HL-60 (cell line): ENCODE data around the gene TENM4.

ENCODE experiments used
- DNase-seq, 2 experiments: peaks; one replicate each; pipeline ENCODE4 v3.0.0-alpha.2; 2010 to 2020; ENCODE audit warnings: low read depth in 1 of 2, low spot score in 1 of 2
- H3K27ac ChIP-seq: fragments of 250-450 bp; sonication (Bioruptor Pico); replicated peaks from 2 replicates; pipeline ENCODE4 v1.5.1; 2020; ENCODE audit warnings: mild to moderate bottlenecking, moderate library complexity
- H3K27me3 ChIP-seq: fragments of 250-450 bp; sonication (Bioruptor Pico); 2 replicates; pipeline ENCODE4 v1.5.1; 2021; ENCODE audit warnings: mild to moderate bottlenecking, moderate library complexity; ENCODE audit not compliant: insufficient read depth, poor library complexity, severe bottlenecking
- H3K4me3 ChIP-seq: replicated peaks from 2 replicates; pipeline ENCODE4 v1.5.1; 2011; ENCODE audit warnings: mild to moderate bottlenecking, control low read depth, low read length; ENCODE audit not compliant: insufficient read depth
- CTCF ChIP-seq: IDR thresholded peaks from one replicate; pipeline ENCODE4 v1.5.1; 2011; ENCODE audit warnings: low read length, control low read depth, inconsistent platforms; ENCODE audit not compliant: insufficient read depth
- GABPA ChIP-seq: IDR thresholded peaks from 2 replicates; pipeline ENCODE4 v1.6.1; 2012; ENCODE audit warnings: low read depth
- POLR2AphosphoS5 ChIP-seq: IDR thresholded peaks from 2 replicates; pipeline ENCODE4 v1.6.1; 2012; ENCODE audit warnings: low read depth
- REST ChIP-seq: IDR thresholded peaks from 2 replicates; pipeline ENCODE4 v1.6.1; 2012; ENCODE audit warnings: low read depth; ENCODE audit not compliant: insufficient replicate concordance
- SPI1 ChIP-seq: IDR thresholded peaks from 2 replicates; pipeline ENCODE4 v1.6.1; 2012; ENCODE audit warnings: low read depth, mild to moderate bottlenecking, borderline replicate concordance

TENM4 gene

GRCh38 chr11:79074547-79074946, 366.3 kb downstream of the TENM4 start:
- DNase-seq = no peak
- no peak for TF ChIP-seq REST
- TF ChIP-seq POLR2AphosphoS5 = no peak
- no peak for TF ChIP-seq CTCF
- no peak for TF ChIP-seq GABPA
- no peak for TF ChIP-seq SPI1
- no peak overlapping the region for H3K4me3 ChIP-seq
- no peaks in the 10 kb centered on the region for H3K27me3 ChIP-seq
- no peak overlapping the region for H3K27ac ChIP-seq

GRCh38 chr11:79071190-79071589, 369.6 kb downstream of the TENM4 start:
- no peak for TF ChIP-seq REST
- TF ChIP-seq SPI1 = no peak
- TF ChIP-seq GABPA = no peak
- no peak for TF ChIP-seq POLR2AphosphoS5
- no peak for TF ChIP-seq CTCF

GRCh38 chr11:79070518-79070917, 370.3 kb downstream of the TENM4 start:
- Histone ChIP-seq H3K27ac (no peak overlapping the region), H3K4me3 (no peak overlapping the region), H3K27me3 (peaks cover 2% of the 10 kb centered on the region)
- no peak for DNase-seq
- TF ChIP-seq REST = no peak
- no peak for TF ChIP-seq SPI1
- TF ChIP-seq GABPA = no peak
- no peak for TF ChIP-seq CTCF
- TF ChIP-seq POLR2AphosphoS5 = no peak

More at GRCh38 chr11:79071190-79071589, 369.6 kb downstream of the TENM4 start:
- H3K4me3 ChIP-seq = no peak overlapping the region
- H3K27me3 ChIP-seq = peaks cover 2% of the 10 kb centered on the region
- no peak overlapping the region for H3K27ac ChIP-seq
- no peak for DNase-seq
